ENCODE results near the gene ATP2A2. TPM values are rescaled to one million over a fixed set of nuclear protein-coding genes. Genes with fewer than 3 reads are reported as not detected.
A peak's percentile ranks its signal among the peaks of the same experiment; 100 is the strongest.

ATP2A2 gene
- total RNA-seq, 2 donors from 2014 or later = 1,597 to 3,086 TPM

DNA sequence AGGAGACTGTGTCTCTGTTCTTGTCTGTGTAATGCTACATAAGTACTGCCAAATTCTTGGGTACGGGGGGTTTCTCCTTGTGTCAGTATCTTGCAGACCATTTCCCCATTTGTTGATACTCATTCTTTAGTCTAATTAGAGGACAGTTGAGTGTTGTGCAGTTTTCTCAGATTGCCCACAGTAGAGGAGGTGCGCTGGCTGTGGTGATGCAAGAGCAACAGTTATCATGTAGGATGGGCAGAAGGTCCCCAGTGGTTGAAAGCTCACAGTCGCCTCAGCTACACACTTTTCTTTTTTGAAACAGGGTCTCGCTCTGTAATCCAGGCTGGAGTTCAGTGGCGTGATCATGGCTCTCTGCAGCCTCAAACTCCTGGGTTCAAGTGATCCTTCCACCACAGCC lies 37.8 kb upstream of the ATP2A2 start:
- H3K27ac ChIP-seq = peak overlapping the region in 1 of 2 donors; percentile 97
- H3K9me3 ChIP-seq = peaks cover 0 to 4% of the 10 kb centered on the region in 2 donors
- H3K36me3 ChIP-seq = no peaks in the 10 kb centered on the region
- DNase-seq (ENCODE audit: low spot score) = peak; percentile 36
- peaks cover 0 to 28% of the 10 kb centered on the region in 2 donors for H3K4me1 ChIP-seq
- no peaks in the 10 kb centered on the region for H3K27me3 ChIP-seq
- no peak overlapping the region for H3K4me3 ChIP-seq
- TF ChIP-seq, protein P1, sequence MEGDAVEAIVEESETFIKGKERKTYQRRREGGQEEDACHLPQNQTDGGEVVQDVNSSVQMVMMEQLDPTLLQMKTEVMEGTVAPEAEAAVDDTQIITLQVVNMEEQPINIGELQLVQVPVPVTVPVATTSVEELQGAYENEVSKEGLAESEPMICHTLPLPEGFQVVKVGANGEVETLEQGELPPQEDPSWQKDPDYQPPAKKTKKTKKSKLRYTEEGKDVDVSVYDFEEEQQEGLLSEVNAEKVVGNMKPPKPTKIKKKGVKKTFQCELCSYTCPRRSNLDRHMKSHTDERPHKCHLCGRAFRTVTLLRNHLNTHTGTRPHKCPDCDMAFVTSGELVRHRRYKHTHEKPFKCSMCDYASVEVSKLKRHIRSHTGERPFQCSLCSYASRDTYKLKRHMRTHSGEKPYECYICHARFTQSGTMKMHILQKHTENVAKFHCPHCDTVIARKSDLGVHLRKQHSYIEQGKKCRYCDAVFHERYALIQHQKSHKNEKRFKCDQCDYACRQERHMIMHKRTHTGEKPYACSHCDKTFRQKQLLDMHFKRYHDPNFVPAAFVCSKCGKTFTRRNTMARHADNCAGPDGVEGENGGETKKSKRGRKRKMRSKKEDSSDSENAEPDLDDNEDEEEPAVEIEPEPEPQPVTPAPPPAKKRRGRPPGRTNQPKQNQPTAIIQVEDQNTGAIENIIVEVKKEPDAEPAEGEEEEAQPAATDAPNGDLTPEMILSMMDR (IDR thresholded peaks at IDR 0.05) = no peak

DNA sequence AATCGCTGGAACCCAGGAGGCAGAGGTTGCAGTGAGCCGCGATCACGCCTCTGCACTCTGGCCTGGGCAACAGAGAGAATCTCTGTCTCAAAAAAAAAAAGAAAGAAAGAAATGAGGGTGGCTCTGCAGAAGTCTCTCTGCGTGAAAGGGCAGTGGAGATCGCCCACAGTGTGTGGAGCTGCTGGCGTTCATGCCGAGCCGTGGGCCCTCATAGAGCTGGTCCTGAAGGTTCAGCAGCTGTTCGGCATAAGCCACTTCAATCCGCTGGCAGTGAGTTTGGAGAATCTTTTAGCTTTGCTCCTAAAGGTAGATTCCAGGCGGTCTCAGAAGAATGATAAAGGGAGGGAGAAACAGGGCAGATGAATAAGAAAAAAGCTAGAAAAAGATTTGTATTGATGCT lies 36.7 kb upstream of the ATP2A2 start:
- TF ChIP-seq, protein P1 (IDR thresholded peaks at IDR 0.05) = no peak
- peaks cover 0 to 39% of the 10 kb centered on the region in 2 donors for H3K4me1 ChIP-seq
- peak; percentile 42 for DNase-seq (ENCODE audit: low spot score)
- peaks cover 0 to 4% of the 10 kb centered on the region in 2 donors for H3K9me3 ChIP-seq
- no peak overlapping the region for H3K4me3 ChIP-seq
- no peaks in the 10 kb centered on the region for H3K36me3 ChIP-seq
- no peaks in the 10 kb centered on the region for H3K27me3 ChIP-seq
- H3K27ac ChIP-seq = peak overlapping the region; percentile 88 to 97

DNA sequence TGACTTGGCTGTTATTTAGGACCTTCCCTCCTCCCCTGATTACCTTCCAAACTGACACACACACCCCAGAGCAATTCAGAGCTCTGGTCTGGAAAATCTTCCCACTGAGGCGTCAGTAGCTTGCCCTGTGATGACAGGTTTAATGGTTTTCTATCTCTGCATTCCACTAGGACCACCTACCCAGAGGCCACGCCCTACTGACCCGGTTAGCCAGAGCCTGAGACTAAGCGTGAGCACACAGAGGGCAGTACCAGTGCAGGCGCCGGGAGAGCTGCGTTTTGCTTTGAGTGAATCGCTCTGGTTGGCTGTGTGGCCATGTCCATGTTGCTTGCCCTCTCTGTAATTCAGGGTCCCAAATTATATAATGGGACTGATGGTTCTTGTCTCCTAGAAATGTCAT lies 36.2 kb upstream of the ATP2A2 start:
- Histone ChIP-seq H3K4me1 (peaks cover 0 to 44% of the 10 kb centered on the region in 2 donors), H3K27ac (peak overlapping the region; percentile 88 to 97), H3K36me3 (no peaks in the 10 kb centered on the region), H3K4me3 (no peak overlapping the region), H3K27me3 (no peaks in the 10 kb centered on the region), H3K9me3 (peaks cover 0 to 4% of the 10 kb centered on the region in 2 donors)
- TF ChIP-seq, protein P1 (IDR thresholded peaks at IDR 0.05) = no peak
- DNase-seq (ENCODE audit: low spot score) = peak; percentile 34

DNA sequence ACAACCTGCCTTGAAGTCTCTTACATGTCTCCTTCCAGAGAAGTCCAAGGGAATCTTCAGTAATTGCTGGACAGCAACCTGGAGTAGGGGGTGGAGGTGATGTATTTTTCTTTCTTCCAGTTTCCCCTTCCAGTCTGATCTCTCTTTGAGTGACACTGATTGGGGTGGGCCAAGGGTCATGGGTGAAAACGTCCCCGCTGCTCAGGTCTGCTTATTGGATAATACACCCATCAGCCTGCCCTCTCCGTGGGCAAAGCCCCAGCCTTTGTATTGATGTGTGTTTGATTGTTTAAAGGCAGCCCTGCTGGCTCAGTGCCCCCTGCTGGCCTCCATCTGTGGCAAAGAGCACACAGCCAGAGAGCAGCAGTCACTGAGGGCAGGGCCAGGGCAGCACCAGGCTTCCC lies 35.7 kb upstream of the ATP2A2 start:
- peak overlapping the region; percentile 88 to 97 for H3K27ac ChIP-seq
- TF ChIP-seq, protein P1 (IDR thresholded peaks at IDR 0.05) = peak in 1 of 2 donors; percentile 45
- peak; percentile 59 for DNase-seq (ENCODE audit: low spot score)
- peaks cover 0 to 47% of the 10 kb centered on the region in 2 donors for H3K4me1 ChIP-seq
- no peaks in the 10 kb centered on the region for H3K27me3 ChIP-seq
- H3K9me3 ChIP-seq = peaks cover 0 to 4% of the 10 kb centered on the region in 2 donors
- no peaks in the 10 kb centered on the region for H3K36me3 ChIP-seq
- no peak overlapping the region for H3K4me3 ChIP-seq

DNA sequence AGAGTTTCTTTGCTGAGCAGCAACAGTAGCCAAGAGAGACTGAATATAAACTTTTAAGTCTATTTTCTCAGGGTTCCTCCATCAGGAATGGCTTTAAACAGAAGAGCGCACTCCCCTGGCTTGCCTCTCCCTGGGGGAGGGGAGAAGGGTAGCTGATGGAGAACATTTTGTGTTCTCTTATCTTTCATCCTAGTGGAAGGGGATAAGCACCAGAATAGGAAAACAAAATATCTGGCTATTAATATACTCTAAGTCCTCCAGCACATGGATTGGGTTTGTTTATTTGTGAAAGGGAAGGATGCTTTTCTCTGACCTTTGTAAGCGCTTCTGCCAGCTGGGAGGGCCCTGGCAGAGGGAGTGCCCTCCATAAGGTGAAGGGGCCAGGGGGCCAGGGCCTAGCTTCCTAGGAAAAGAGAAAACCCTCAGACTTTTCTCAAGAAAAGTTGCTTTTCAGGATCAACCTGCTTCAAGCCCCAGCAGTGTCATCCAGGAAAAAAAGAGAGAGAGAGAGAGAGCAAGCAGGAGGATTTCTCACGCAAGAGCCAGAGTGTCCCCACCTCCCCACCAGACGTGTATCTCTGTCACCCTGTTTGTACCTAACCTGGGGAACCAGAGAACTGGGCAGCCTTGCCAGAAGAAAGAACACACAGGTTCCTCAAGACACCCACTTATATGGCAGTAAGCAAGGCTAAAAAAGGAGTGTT lies 34.3 kb upstream of the ATP2A2 start:
- Histone ChIP-seq H3K9me3 (peaks cover 0 to 4% of the 10 kb centered on the region in 2 donors), H3K4me1 (peaks cover 0 to 56% of the 10 kb centered on the region in 2 donors), H3K4me3 (no peak overlapping the region), H3K27me3 (no peaks in the 10 kb centered on the region), H3K36me3 (no peaks in the 10 kb centered on the region), H3K27ac (peak overlapping the region; percentile 88 to 97)
- peak; percentile 50 for DNase-seq (ENCODE audit: low spot score)
- TF ChIP-seq, protein P1 (IDR thresholded peaks at IDR 0.05) = no peak
